Fibroblast of mammary gland (primary cell): ENCODE results near the gene SELP.

Experiments used
- DNase-seq: peaks from one replicate; pipeline ENCODE4 v3.0.0-alpha.2; 2010; ENCODE audit warnings: low read depth
- H3K4me3 ChIP-seq: 2 replicates; pipeline ENCODE4 v1.5.1; 2011; ENCODE audit warnings: low read depth, mild to moderate bottlenecking, low read length, moderate library complexity; ENCODE audit not compliant: control insufficient read depth
- TF ChIP-seq, protein P1 (sequence below): conservative IDR thresholded peaks from 2 replicates; pipeline ENCODE4 v1.5.1; 2011; ENCODE audit warnings: low read depth, low read length, inconsistent platforms; ENCODE audit not compliant: control insufficient read depth, insufficient read depth

SELP gene

DNA sequence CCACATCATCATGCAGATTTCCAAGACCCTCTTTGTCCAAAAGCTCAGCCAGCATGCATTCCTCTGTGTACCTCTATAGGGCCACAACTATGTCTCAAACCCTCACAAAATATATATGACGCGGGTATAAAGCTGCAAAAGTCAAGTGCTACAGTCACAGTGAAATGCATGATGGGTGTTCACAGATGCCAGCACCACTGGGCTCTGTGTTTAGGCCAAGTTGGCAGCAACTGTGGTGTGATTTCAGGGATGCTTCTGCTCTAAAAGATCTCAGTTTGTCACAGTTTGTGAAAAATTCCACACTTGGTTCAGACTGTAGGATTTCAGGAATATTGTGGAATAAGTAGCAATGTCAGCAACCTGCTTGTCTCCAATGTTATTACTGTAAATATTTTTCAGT, 23.9 kb upstream of the SELP start:
- TF ChIP-seq, protein P1, sequence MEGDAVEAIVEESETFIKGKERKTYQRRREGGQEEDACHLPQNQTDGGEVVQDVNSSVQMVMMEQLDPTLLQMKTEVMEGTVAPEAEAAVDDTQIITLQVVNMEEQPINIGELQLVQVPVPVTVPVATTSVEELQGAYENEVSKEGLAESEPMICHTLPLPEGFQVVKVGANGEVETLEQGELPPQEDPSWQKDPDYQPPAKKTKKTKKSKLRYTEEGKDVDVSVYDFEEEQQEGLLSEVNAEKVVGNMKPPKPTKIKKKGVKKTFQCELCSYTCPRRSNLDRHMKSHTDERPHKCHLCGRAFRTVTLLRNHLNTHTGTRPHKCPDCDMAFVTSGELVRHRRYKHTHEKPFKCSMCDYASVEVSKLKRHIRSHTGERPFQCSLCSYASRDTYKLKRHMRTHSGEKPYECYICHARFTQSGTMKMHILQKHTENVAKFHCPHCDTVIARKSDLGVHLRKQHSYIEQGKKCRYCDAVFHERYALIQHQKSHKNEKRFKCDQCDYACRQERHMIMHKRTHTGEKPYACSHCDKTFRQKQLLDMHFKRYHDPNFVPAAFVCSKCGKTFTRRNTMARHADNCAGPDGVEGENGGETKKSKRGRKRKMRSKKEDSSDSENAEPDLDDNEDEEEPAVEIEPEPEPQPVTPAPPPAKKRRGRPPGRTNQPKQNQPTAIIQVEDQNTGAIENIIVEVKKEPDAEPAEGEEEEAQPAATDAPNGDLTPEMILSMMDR = no peak
- H3K4me3 ChIP-seq = no peak overlapping the region
- no peak for DNase-seq

DNA sequence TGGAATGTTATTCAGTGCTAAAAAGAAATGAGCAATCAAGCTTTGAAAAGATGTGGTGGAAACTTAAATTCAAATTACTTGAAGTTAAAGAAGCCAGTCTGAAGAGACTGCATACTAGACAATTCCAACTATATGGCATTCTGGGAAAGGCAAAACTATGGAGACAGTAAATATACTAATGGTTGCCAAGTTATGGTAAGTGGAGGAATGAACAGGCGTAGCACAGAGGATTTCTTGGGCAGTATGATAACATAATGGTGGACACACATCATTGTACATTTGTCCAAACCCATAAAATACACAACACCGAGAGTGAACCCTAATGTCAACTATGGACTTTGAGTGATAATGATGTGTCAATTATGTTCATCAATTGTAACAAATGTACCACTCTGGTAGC, 21.1 kb upstream of the SELP start:
- TF ChIP-seq, protein P1 = no peak
- H3K4me3 ChIP-seq = no peak overlapping the region
- DNase-seq = no peak

GRCh38 chr1:169650551-169650950, 20.6 kb upstream of the SELP start:
- no peak for DNase-seq
- H3K4me3 ChIP-seq = no peak overlapping the region
- TF ChIP-seq, protein P1 = no peak

DNA sequence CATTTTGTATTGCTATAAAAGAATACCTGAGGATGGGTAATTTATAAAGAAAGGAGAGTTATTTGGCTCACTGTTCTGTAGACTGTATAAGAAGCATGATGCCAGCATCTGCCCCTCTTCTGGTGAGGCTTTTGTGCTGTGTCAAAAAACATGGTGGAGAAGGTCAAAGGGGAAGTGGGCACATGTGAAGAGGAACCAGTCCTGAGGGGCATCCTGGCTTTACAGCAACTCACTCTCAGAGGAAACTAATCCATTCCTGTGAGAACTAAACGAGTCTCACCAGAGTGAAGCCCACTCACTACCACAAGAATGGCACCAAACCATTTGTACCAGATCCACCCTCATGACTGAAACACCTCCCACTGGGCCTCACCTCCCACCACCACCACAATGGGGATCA, 18.8 kb upstream of the SELP start:
- DNase-seq = no peak
- TF ChIP-seq, protein P1 = no peak
- no peak overlapping the region for H3K4me3 ChIP-seq

- no peak for DNase-seq
- TF ChIP-seq, protein P1 = no peak
- no peak overlapping the region for H3K4me3 ChIP-seq
These were observed 18.3 kb upstream of the SELP start for GRCh38 chr1:169648187-169648586.

DNA sequence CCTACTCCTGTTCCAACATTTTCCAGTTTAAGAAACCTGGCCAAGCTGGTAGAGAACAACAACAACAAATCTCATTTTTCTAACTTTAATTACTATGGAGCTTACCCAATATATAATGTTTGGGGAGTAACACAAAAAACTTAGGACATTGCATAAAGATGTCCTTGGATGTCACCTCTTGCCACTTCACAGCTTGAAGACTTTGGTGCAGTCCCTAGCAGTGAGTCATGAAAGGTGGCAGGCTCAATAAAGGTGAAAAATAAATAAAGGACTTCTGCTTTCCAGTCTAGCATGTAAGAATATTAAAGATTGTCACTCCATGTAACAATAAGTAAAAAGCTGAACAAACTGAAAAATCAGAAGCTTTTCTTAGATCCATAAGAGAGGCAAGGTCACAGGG, 17.6 kb upstream of the SELP start:
- TF ChIP-seq, protein P1 = no peak
- H3K4me3 ChIP-seq = no peak overlapping the region
- DNase-seq = no peak

DNA sequence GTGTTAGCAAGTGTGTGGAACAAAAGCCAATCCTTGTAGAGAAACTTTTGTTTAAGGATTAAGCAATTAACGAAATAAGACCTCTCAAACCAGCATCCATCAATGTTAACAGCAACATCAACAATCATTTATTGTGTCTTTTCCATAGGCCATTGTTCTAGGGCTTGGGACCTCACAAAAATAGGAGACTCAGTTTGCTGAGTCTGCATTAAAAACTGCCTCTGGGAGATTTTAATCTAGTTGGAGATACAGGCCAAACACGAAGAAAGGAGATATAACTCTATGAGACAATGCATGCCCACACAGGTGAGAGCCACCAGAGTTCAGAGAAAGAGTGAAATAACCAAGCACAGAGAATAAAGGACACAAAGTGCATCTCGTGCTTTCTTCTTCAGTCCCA, 14.4 kb upstream of the SELP start:
- no peak overlapping the region for H3K4me3 ChIP-seq
- TF ChIP-seq, protein P1 = no peak
- DNase-seq = no peak
